Activated naive CD8-positive, alpha-beta T cell treated with anti-CD3 and anti-CD28 coated beads, Interleukin-2, amount 10 ng/mL, durations not matched to agents 7 days and 5 days (primary cell): Measurements from ENCODE around the gene RPS6KA4. TPM values are rescaled to one million over a fixed set of nuclear protein-coding genes. Genes with fewer than 3 reads are reported as not detected.
A peak's percentile ranks its signal among the peaks of the same experiment; 100 is the strongest.

Experiments
- ATAC-seq: fragments of 150-1000 bp; cut with Tn5 transposase; one replicate; pipeline ENCODE4 v1.10.0; 2021; ENCODE audit warnings: low read depth, moderate library complexity
- POLR2A ChIA-PET: fragments of 350-600 bp; sonication (Branson Sonifier 250); formaldehyde crosslinking; loops from one replicate; lab custom pipeline; 2021; ENCODE audit warnings: antibody characterized with exemption; lab: Charles Lee
- DNase-seq: peaks from one replicate; pipeline ENCODE4 v3.0.0; 2021
- H3K27ac Mint-ChIP-seq: one replicate; pipeline ENCODE4 v1.8.0; 2022; ENCODE audit warnings: mild to moderate bottlenecking, mixed read lengths
- H3K27me3 Mint-ChIP-seq: one replicate; pipeline ENCODE4 v1.8.0; 2022; ENCODE audit warnings: mild to moderate bottlenecking, moderate library complexity, mixed read lengths
- H3K36me3 Mint-ChIP-seq: one replicate; pipeline ENCODE4 v1.8.0; 2021; ENCODE audit warnings: mild to moderate bottlenecking, mixed read lengths
- H3K4me1 Mint-ChIP-seq: one replicate; pipeline ENCODE4 v1.8.0; 2021; ENCODE audit warnings: mixed read lengths
- H3K4me3 Mint-ChIP-seq: one replicate; pipeline ENCODE4 v1.8.0; 2022; ENCODE audit warnings: mild to moderate bottlenecking, moderate library complexity, mixed read lengths
- H3K9me3 Mint-ChIP-seq: one replicate; pipeline ENCODE4 v1.8.0; 2021; ENCODE audit warnings: mixed read lengths
- total RNA-seq, 2 experiments: library from RNA; stranded (reverse); gene quantifications; one replicate each; pipeline ENCODE4 v1.2.3, GENCODE V29; 2021

Gene RPS6KA4
- total RNA-seq, 2 experiments from 2014 or later = 32.4 to 33.9 TPM

GRCh38 chr11:64353715-64354506 is 5.1 kb upstream of the RPS6KA4 start:
- DNase-seq = no peak
- no peaks in the 10 kb centered on the region for H3K9me3 Mint-ChIP-seq
- H3K4me1 Mint-ChIP-seq = peaks cover 9% of the 10 kb centered on the region
- H3K27me3 Mint-ChIP-seq = no peaks in the 10 kb centered on the region
- POLR2A ChIA-PET = interaction anchor here (0.5 to 2.3 kb wide), 6 partner anchors 9 to 131 kb away, joined by 3 to 17 read pairs (median 6); partner anchors contain the start of genes PRDX5 and TRMT112
- H3K4me3 Mint-ChIP-seq = no peak overlapping the region
- no peak overlapping the region for H3K27ac Mint-ChIP-seq
- ATAC-seq = no peak
- peaks cover 6% of the 10 kb centered on the region for H3K36me3 Mint-ChIP-seq

GRCh38 chr11:64355078-64355940 is 3.7 kb upstream of the RPS6KA4 start:
- Mint-ChIP-seq H3K4me3 (no peak overlapping the region), H3K36me3 (peaks cover 6% of the 10 kb centered on the region), H3K27ac (peak overlapping the region; percentile 54), H3K27me3 (no peaks in the 10 kb centered on the region), H3K4me1 (peaks cover 17% of the 10 kb centered on the region), H3K9me3 (no peaks in the 10 kb centered on the region)
- POLR2A ChIA-PET = interaction anchor here (0.6 to 1.3 kb wide), 5 partner anchors 9 to 813 kb away, joined by 3 to 17 read pairs (median 5); partner anchors contain the start of genes PRDX5 and TRMT112
- peak; percentile 26 for ATAC-seq
- DNase-seq = peak; percentile 64

- H3K4me3 Mint-ChIP-seq = peak overlapping the region; percentile 26
- ATAC-seq = no peak
- POLR2A ChIA-PET = interaction anchor here (1.5 to 3.6 kb wide), 2 partner anchors 16 to 39 kb away, joined by 3 to 17 read pairs; partner anchors contain the start of genes CCDC88B, PRDX5 and TRMT112
- peaks cover 21% of the 10 kb centered on the region for H3K4me1 Mint-ChIP-seq
- H3K27ac Mint-ChIP-seq = peak overlapping the region; percentile 63
- H3K27me3 Mint-ChIP-seq = no peaks in the 10 kb centered on the region
- no peak for DNase-seq
- H3K36me3 Mint-ChIP-seq = peaks cover 5% of the 10 kb centered on the region
- no peaks in the 10 kb centered on the region for H3K9me3 Mint-ChIP-seq
These were observed 2.2 kb upstream of the RPS6KA4 start for GRCh38 chr11:64356498-64357411.

GRCh38 chr11:64357446-64357845 is 1.5 kb upstream of the RPS6KA4 start:
- Mint-ChIP-seq H3K9me3 (no peaks in the 10 kb centered on the region), H3K36me3 (peaks cover 9% of the 10 kb centered on the region), H3K4me3 (no peak overlapping the region), H3K27ac (peak overlapping the region; percentile 70), H3K27me3 (no peaks in the 10 kb centered on the region), H3K4me1 (peaks cover 24% of the 10 kb centered on the region)
- DNase-seq (no peak), ATAC-seq (no peak)
- POLR2A ChIA-PET = interaction anchor here (1.5 to 3.6 kb wide), 2 partner anchors 17 to 40 kb away, joined by 3 to 17 read pairs; partner anchors contain the start of genes CCDC88B, PRDX5 and TRMT112

- H3K4me1 Mint-ChIP-seq = peaks cover 24% of the 10 kb centered on the region
- H3K4me3 Mint-ChIP-seq = peak overlapping the region; percentile 72
- peaks cover 10% of the 10 kb centered on the region for H3K36me3 Mint-ChIP-seq
- H3K27me3 Mint-ChIP-seq = no peaks in the 10 kb centered on the region
- peak overlapping the region; percentile 70 for H3K27ac Mint-ChIP-seq
- no peaks in the 10 kb centered on the region for H3K9me3 Mint-ChIP-seq
- POLR2A ChIA-PET = interaction anchor here (1.5 to 3.6 kb wide), 2 partner anchors 41 to 117 kb away, joined by 3 to 17 read pairs; partner anchors contain the start of genes FKBP2, PRDX5 and TRMT112
- no peak for DNase-seq
- ATAC-seq = no peak
These were observed 942 bp upstream of the RPS6KA4 start for GRCh38 chr11:64357904-64358535.

GRCh38 chr11:64358536-64358906 is 441 bp upstream of the RPS6KA4 start:
- H3K4me1 Mint-ChIP-seq = peaks cover 24% of the 10 kb centered on the region
- no peaks in the 10 kb centered on the region for H3K27me3 Mint-ChIP-seq
- peak overlapping the region; percentile 72 for H3K4me3 Mint-ChIP-seq
- peaks cover 14% of the 10 kb centered on the region for H3K36me3 Mint-ChIP-seq
- ATAC-seq (no peak), DNase-seq (no peak)
- POLR2A ChIA-PET = interaction anchor here (1.5 to 3.6 kb wide), 2 partner anchors 41 to 117 kb away, joined by 3 to 17 read pairs; partner anchors contain the start of genes FKBP2, PRDX5 and TRMT112
- H3K27ac Mint-ChIP-seq = no peak overlapping the region
- no peaks in the 10 kb centered on the region for H3K9me3 Mint-ChIP-seq

- peak; percentile 44 for ATAC-seq
- H3K27ac Mint-ChIP-seq = peak overlapping the region; percentile 67
- peak; percentile 68 for DNase-seq
- H3K27me3 Mint-ChIP-seq = no peaks in the 10 kb centered on the region
- H3K4me3 Mint-ChIP-seq = peak overlapping the region; percentile 92
- no peaks in the 10 kb centered on the region for H3K9me3 Mint-ChIP-seq
- H3K36me3 Mint-ChIP-seq = peaks cover 17% of the 10 kb centered on the region
- POLR2A ChIA-PET = interaction anchor here (0.5 to 3.6 kb wide), 9 partner anchors 9 to 384 kb away, joined by 3 to 17 read pairs (median 4); partner anchors contain the start of genes CCDC88B, ESRRA, FKBP2 and PRDX5
- peaks cover 27% of the 10 kb centered on the region for H3K4me1 Mint-ChIP-seq
These were observed 917 bp downstream of the RPS6KA4 start for GRCh38 chr11:64359712-64360445.

- POLR2A ChIA-PET = interaction anchor here (0.6 to 3.6 kb wide), 5 partner anchors 12 to 173 kb away, joined by 3 to 17 read pairs (median 4); partner anchors contain the start of genes CCDC88B, PRDX5 and TRMT112
- Mint-ChIP-seq H3K4me1 (peaks cover 27% of the 10 kb centered on the region), H3K27ac (no peak overlapping the region), H3K27me3 (no peaks in the 10 kb centered on the region), H3K9me3 (no peaks in the 10 kb centered on the region), H3K4me3 (peak overlapping the region; percentile 92), H3K36me3 (peaks cover 20% of the 10 kb centered on the region)
- DNase-seq = no peak
- ATAC-seq = peak; percentile 7
These were observed 1.5 kb downstream of the RPS6KA4 start for GRCh38 chr11:64360448-64360921.

- H3K4me3 Mint-ChIP-seq = no peak overlapping the region
- no peak overlapping the region for H3K27ac Mint-ChIP-seq
- H3K4me1 Mint-ChIP-seq = peaks cover 25% of the 10 kb centered on the region
- DNase-seq (no peak), ATAC-seq (no peak)
- H3K9me3 Mint-ChIP-seq = no peaks in the 10 kb centered on the region
- H3K36me3 Mint-ChIP-seq = peaks cover 22% of the 10 kb centered on the region
- H3K27me3 Mint-ChIP-seq = no peaks in the 10 kb centered on the region
- POLR2A ChIA-PET = no interaction called here
These were observed 2.7 kb downstream of the RPS6KA4 start for GRCh38 chr11:64361659-64362058.

GRCh38 chr11:64362339-64362738 is 3.4 kb downstream of the RPS6KA4 start:
- DNase-seq (no peak), ATAC-seq (no peak)
- H3K4me3 Mint-ChIP-seq = no peak overlapping the region
- POLR2A ChIA-PET = no interaction called here
- no peaks in the 10 kb centered on the region for H3K27me3 Mint-ChIP-seq
- no peaks in the 10 kb centered on the region for H3K9me3 Mint-ChIP-seq
- no peak overlapping the region for H3K27ac Mint-ChIP-seq
- peaks cover 25% of the 10 kb centered on the region for H3K4me1 Mint-ChIP-seq
- peaks cover 23% of the 10 kb centered on the region for H3K36me3 Mint-ChIP-seq

GRCh38 chr11:64364435-64364834 is 5.5 kb downstream of the RPS6KA4 start:
- Mint-ChIP-seq H3K9me3 (no peaks in the 10 kb centered on the region), H3K27me3 (no peaks in the 10 kb centered on the region), H3K27ac (no peak overlapping the region), H3K4me3 (no peak overlapping the region), H3K4me1 (peaks cover 18% of the 10 kb centered on the region), H3K36me3 (peaks cover 27% of the 10 kb centered on the region)
- no peak for DNase-seq
- ATAC-seq = no peak
- POLR2A ChIA-PET = interaction anchor here (0.7 kb wide), 1 partner anchor 26 kb away, joined by 3 read pairs; no protein-coding TSS in a partner anchor
